GM18505 (cell line): ENCODE measurements around the gene ERGIC2.
"Not testable (repeated sequence)": the region's sequence is repeated elsewhere in the genome, so short reads cannot be mapped to it uniquely, and the experiment has no call there.

ENCODE experiments used
- ATAC-seq: cut with Tn5 transposase; IDR thresholded peaks from one replicate; pipeline ENCODE4 v1.9.1; 2021; ENCODE audit not compliant: unreplicated experiment
- POLR2A ChIP-seq: IDR thresholded peaks from 4 replicates; pipeline ENCODE4 v1.6.1; 2011; ENCODE audit warnings: borderline replicate concordance; ENCODE audit not compliant: insufficient read depth, insufficient read length; ENCODE audit errors: extremely low read depth

Gene ERGIC2

GRCh38 chr12:29380536-29381523 is at the start of gene ERGIC2:
Gene ERGIC2, minus strand, starts transcription at chr12:29381172. Its CDS starts 9,539 bp downstream, at chr12:29371633.
- peak; percentile 71 for TF ChIP-seq POLR2A
- peak; percentile 96 for ATAC-seq

- ATAC-seq = no peak
- TF ChIP-seq POLR2A = no peak
Measured at GRCh38 chr12:29430716-29431044, 49.7 kb upstream of the ERGIC2 start.

- no peak for ATAC-seq
Measured at GRCh38 chr12:29429999-29430715, 49.2 kb upstream of the ERGIC2 start.

GRCh38 chr12:29428633-29429032 is 47.7 kb upstream of the ERGIC2 start:
- ATAC-seq = peak; percentile 64
- no peak for TF ChIP-seq POLR2A

More at GRCh38 chr12:29429999-29430715, 49.2 kb upstream of the ERGIC2 start:
- no peak for TF ChIP-seq POLR2A

- ATAC-seq = peak; percentile 95
- no peak for TF ChIP-seq POLR2A
Measured at GRCh38 chr12:29427964-29428363, 47.0 kb upstream of the ERGIC2 start.

GRCh38 chr12:29426498-29426897 is 45.5 kb upstream of the ERGIC2 start:
- ATAC-seq = no peak
- no peak for TF ChIP-seq POLR2A

GRCh38 chr12:29425722-29426121 is 44.8 kb upstream of the ERGIC2 start:
- no peak for ATAC-seq
- no peak for TF ChIP-seq POLR2A

- ATAC-seq = no peak
- TF ChIP-seq POLR2A = no peak
Measured at GRCh38 chr12:29416748-29417147, 35.8 kb upstream of the ERGIC2 start.

- no peak for TF ChIP-seq POLR2A
Measured at GRCh38 chr12:29415111-29415510, 34.1 kb upstream of the ERGIC2 start.

GRCh38 chr12:29414368-29414767 is 33.4 kb upstream of the ERGIC2 start:
- ATAC-seq = no peak

More at GRCh38 chr12:29415111-29415510, 34.1 kb upstream of the ERGIC2 start:
- ATAC-seq = no peak

GRCh38 chr12:29405561-29405960 is 24.6 kb upstream of the ERGIC2 start:
- TF ChIP-seq POLR2A = no peak
- no peak for ATAC-seq

More at GRCh38 chr12:29414368-29414767, 33.4 kb upstream of the ERGIC2 start:
- TF ChIP-seq POLR2A = no peak

- no peak for ATAC-seq
- TF ChIP-seq POLR2A = no peak
Measured at GRCh38 chr12:29403991-29404390, 23.0 kb upstream of the ERGIC2 start.

- no peak for ATAC-seq
- TF ChIP-seq POLR2A = no peak
Measured at GRCh38 chr12:29402437-29402836, 21.5 kb upstream of the ERGIC2 start.

GRCh38 chr12:29398495-29398894 is 17.5 kb upstream of the ERGIC2 start:
- no peak for TF ChIP-seq POLR2A
- no peak for ATAC-seq

GRCh38 chr12:29396774-29397173 is 15.8 kb upstream of the ERGIC2 start:
- no peak for TF ChIP-seq POLR2A

GRCh38 chr12:29395356-29395755 is 14.4 kb upstream of the ERGIC2 start:
- ATAC-seq = no peak
- no peak for TF ChIP-seq POLR2A

More at GRCh38 chr12:29396774-29397173, 15.8 kb upstream of the ERGIC2 start:
- ATAC-seq = no peak

- ATAC-seq = not testable (repeated sequence)
Measured at GRCh38 chr12:29390419-29390818, 9.4 kb upstream of the ERGIC2 start.
